HG03521 (cell line): ENCODE results near the gene KICS2.
A peak's percentile ranks its signal among the peaks of the same experiment; 100 is the strongest.
"Not testable (repeated sequence)": the region's sequence is repeated elsewhere in the genome, so short reads cannot be mapped to it uniquely, and the experiment has no call there.

Source experiments
- ATAC-seq: cut with Tn5 transposase; IDR thresholded peaks from one replicate; pipeline ENCODE4 v1.9.1; 2021; ENCODE audit warnings: mild to moderate bottlenecking, moderate library complexity; ENCODE audit not compliant: unreplicated experiment

The KICS2 gene

GRCh38 chr12:64217643-64218042 lies 4.5 kb downstream of the KICS2 start:
- not testable (repeated sequence) for ATAC-seq

GRCh38 chr12:64216239-64216638 lies 5.9 kb downstream of the KICS2 start:
- no peak for ATAC-seq

DNA sequence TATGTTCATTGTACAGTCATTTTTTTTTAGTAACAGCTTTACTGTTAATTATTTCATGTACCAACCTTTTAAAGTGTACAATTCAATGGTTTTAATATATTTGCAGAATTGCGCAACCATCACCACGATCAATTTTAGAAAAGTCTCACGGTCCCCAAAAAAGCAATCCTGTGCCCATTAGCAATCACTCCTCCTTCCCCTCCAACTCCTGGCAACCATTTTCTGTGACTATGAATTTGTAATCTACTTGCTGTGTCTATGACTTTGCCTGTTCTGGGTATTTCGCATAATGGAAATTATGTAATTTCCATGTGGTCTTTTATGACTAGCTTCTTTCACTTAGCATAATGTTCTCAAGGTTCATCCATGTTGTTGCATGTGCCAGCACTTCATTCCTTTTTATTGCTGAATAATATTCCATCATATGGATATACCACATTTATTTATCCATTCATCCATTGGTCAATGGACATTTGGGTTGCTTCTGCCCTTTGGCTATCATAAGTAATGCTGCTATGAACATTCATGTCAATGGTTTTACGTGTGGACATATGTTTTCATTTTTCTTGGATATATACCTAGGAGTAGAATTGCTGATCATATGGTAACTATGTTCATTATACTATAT lies 9.9 kb downstream of the KICS2 start:
- ATAC-seq = no peak

- ATAC-seq = no peak
Observed at GRCh38 chr12:64207453-64207852, 14.6 kb downstream of the KICS2 start.

DNA sequence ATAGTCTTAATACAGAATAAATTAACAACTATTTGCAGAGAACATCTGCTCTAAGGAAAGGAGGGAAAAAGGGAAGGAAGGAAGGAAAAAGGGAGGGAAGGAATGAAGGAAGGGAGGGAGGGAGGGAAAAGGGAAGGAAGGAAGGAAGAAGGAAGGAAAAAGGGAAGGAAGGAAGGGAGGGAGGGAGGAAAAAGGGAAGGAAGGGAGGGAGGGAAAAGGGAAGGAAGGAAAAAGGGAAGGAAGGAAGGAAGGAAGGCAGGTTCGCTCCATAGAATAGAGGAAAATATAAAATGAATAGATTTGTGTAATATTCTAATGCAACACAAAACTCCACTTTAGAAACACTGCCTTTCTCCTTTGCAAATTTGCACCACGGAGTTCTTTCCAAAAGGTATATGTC lies 16.6 kb downstream of the KICS2 start:
- ATAC-seq = no peak

DNA sequence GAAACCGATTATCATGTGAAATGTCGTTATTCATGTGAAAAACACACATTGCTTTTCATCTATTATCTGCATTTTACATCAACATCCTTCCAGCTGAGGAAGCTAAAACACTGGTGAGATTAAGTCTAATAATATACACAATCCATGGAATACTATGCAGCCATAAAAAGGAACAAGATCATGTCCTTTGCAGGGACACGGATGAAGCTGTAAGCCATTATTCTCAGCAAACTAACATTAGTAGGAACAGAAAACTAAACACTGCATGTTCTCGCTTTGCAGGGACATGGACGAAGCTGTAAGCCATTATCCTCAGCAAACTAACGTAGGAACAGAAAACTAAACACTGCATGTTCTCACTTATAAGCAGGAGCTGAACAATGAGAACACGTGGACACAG lies 18.3 kb downstream of the KICS2 start:
- no peak for ATAC-seq

GRCh38 chr12:64203036-64203435 lies 19.1 kb downstream of the KICS2 start:
- no peak for ATAC-seq

DNA sequence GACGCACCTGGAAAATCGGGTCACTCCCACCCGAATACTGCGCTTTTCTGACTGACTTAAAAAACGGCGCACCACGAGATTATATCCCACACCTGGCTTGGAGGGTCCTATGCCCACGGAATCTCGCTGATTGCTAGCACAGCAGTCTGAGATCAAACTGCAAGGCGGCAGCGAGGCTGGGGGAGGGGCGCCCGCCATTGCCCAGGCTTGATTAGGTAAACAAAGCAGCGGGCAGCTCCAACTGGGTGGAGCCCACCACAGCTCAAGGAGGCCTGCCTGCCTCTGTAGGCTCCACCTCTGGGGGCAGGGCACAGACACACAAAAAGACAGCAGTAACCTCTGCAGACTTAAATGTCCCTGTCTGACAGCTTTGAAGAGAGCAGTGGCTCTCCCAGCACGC lies 26.3 kb downstream of the KICS2 start:
- ATAC-seq = not testable (repeated sequence)

DNA sequence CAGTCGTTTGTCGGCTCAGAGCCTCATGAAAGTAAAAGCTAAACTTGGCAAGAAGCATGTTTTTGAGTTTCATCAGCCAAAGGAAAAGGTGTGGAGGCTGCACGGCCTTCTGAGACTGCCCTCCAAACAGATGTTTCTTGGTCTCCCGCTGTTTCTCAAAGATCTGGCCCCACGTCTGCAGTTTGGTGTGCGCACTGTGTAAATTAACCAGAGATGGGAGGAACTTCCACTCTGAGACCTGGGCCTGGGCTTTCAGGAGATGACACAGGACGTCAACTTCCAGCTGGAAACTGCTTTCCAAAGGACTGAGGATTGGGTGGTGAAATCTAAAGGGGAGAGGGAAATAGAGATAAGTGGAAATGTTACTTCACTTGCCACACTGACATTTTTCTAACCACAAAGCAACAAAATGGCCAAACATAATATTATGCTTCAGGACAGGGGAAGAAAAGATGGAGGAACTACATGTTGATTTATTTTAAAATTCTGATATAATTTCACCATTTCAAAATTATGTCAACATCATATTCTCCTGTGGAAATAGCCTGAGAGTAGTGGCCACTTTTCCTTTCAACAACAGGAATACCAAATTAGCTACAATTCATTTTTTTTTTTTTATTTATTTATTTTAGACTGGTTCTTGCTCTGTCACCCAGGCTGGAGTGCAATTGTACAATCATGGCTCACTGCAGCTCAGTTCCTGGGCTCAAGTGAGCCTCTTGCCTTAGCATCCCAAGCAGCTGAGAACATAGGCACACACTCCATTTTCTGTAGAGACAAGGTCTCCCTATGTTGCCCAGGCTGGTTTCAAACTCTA lies 27.6 kb downstream of the KICS2 start:
- no peak for ATAC-seq

GRCh38 chr12:64193931-64194330 lies 28.2 kb downstream of the KICS2 start:
- no peak for ATAC-seq

- ATAC-seq = peak; percentile 91
Observed at GRCh38 chr12:64192644-64193444, 29.3 kb downstream of the KICS2 start.

GRCh38 chr12:64190140-64190539 lies 32.0 kb downstream of the KICS2 start:
- ATAC-seq = no peak

GRCh38 chr12:64189530-64189929 lies 32.6 kb downstream of the KICS2 start:
- ATAC-seq = no peak

- no peak for ATAC-seq
Observed at GRCh38 chr12:64187794-64188193, 34.3 kb downstream of the KICS2 start.

DNA sequence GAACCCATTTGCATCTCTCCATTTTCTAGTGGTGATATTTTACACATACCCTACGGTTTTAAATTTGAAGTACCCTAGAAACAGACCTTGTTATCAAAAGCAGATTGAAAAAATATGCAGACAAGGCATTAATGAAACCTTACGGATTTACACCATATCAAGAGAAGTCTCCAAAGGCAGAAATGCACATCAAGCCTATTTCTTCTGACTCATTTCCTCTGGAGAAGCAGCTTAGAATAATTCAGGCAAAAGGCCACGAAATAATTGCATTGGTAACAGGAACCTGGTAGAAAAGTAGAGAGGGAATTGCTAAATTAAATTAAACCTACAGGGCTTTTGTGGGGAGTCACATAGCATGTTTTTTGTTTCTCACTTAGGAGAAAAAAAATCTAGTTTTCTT lies 34.7 kb downstream of the KICS2 start:
- no peak for ATAC-seq

DNA sequence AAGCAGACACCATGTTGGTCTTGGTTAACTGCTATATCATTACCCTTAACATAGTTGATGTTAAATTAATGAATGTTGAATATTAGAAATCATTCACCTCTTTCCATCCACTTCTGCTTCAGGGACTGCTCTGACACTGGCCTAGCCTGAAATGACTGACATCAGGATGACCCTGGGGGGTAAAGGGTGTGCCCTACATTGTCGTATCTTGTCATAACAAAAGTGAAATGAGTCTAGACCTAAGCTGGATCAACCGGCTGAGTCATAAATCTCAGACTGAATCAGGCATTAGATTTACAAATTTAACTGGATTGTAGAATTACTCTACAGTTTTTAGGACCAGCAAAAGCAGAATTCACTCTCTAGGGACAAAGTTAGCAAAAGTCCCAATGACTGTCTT lies 35.3 kb downstream of the KICS2 start:
- peak; percentile 53 for ATAC-seq

GRCh38 chr12:64184216-64184615 lies 37.9 kb downstream of the KICS2 start:
- no peak for ATAC-seq

GRCh38 chr12:64181430-64182291 lies 40.4 kb downstream of the KICS2 start:
- no peak for ATAC-seq

DNA sequence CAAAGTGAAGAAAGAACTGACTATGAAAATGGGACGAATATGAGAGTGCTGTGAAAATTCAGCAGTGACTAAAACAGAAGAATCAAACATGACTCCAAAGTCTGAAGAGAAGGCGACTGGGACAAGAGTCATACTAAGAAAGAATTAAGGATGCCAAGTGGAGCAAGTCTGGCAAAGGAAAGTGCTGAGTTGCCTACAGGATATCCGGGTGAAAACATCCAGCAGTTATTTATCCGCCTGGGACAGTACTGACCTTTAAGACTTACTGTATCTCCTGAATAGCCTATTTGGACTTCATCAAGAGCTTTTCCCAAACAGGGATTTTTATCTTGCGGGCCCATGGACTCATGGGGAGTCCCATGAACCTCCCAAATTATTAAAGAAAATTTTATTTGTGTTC lies 41.1 kb downstream of the KICS2 start:
- no peak for ATAC-seq

- ATAC-seq = no peak
Observed at GRCh38 chr12:64178122-64178521, 44.0 kb downstream of the KICS2 start.

DNA sequence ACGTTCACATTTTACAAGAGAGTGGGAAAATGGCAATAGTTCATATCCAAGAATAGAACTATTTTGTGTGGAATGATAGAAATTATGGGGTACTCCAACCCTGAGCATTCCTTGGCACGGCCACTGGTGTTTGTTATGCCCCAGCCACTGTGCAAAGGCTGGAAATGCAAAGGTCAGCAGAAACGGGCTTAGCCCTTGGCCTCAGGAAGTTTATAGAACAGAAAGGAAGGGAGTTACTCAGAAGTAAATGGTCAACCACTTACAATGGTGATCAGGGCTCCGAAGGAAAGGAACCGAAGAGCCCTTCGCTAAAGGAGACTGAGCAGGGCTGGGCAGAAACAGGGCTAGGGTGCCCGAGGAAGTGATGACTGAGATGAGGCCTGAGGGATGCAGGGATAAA lies 45.1 kb downstream of the KICS2 start:
- ATAC-seq = no peak
